Ishikawa (cell line): Measurements from ENCODE around the gene CD46.

Source experiments
- MAX ChIP-seq: IDR thresholded peaks from 2 replicates; pipeline ENCODE4 v1.6.1; 2012
- RAD21 ChIP-seq: IDR thresholded peaks from 2 replicates; pipeline ENCODE4 v1.6.1; 2012; ENCODE audit warnings: low read depth
- TAF1 ChIP-seq: IDR thresholded peaks from 2 replicates; pipeline ENCODE4 v1.6.1; 2012; ENCODE audit warnings: low read depth, mild to moderate bottlenecking

- TF ChIP-seq RAD21 (no peak), MAX (no peak), TAF1 (no peak)
Measured at GRCh38 chr1:207779008-207779407, 27.2 kb downstream of the CD46 start.
